AG10803 (cell line): ENCODE data around the gene OR7G3.

Source experiments
- DNase-seq: peaks from one replicate; pipeline ENCODE4 v3.0.0; 2010; ENCODE audit warnings: low read depth
- H3K4me3 ChIP-seq: 2 replicates; pipeline ENCODE4 v1.5.1; 2011; ENCODE audit warnings: mild to moderate bottlenecking, low read length, control low read depth
- TF ChIP-seq, protein P1 (sequence below): conservative IDR thresholded peaks from 2 replicates; pipeline ENCODE4 v1.5.1; 2011; ENCODE audit warnings: mild to moderate bottlenecking, low read length, control low read depth, inconsistent platforms

Gene OR7G3

DNA sequence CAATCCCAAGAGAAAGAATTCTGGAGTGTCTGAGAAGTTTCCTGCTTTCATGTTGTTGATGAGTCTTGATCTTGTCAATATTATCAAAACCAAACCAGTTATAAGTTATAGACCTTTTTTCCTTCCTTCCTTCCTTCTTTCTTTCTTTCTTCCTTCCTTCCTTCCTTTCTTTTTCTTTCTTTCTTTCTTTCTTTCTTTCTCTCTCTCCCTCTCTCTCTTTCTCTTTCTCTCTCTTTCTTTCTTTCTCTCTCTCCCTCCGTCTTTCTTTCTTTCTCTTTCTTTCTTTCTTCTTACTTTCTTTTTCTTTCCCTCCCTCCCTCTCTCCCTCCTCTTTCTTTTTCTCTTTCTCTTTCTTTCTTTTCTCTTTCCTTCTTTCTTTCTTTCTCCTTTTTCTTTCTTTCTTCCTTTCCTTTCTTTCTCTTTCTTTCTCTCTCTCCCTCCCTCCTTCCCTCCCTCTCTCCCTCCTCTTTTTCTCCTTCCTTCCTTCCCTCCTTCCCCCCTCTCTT is at the start of gene OR7G3:
TSS of gene OR7G3 (minus strand) at position 51 of the 506 bp plus-strand sequence. CDS start at position 51, 0 bp downstream.
- DNase-seq, result no peak
- TF ChIP-seq, protein P1, sequence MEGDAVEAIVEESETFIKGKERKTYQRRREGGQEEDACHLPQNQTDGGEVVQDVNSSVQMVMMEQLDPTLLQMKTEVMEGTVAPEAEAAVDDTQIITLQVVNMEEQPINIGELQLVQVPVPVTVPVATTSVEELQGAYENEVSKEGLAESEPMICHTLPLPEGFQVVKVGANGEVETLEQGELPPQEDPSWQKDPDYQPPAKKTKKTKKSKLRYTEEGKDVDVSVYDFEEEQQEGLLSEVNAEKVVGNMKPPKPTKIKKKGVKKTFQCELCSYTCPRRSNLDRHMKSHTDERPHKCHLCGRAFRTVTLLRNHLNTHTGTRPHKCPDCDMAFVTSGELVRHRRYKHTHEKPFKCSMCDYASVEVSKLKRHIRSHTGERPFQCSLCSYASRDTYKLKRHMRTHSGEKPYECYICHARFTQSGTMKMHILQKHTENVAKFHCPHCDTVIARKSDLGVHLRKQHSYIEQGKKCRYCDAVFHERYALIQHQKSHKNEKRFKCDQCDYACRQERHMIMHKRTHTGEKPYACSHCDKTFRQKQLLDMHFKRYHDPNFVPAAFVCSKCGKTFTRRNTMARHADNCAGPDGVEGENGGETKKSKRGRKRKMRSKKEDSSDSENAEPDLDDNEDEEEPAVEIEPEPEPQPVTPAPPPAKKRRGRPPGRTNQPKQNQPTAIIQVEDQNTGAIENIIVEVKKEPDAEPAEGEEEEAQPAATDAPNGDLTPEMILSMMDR, result no peak
- no peak within 1 kb of the TSS for H3K4me3 ChIP-seq

DNA sequence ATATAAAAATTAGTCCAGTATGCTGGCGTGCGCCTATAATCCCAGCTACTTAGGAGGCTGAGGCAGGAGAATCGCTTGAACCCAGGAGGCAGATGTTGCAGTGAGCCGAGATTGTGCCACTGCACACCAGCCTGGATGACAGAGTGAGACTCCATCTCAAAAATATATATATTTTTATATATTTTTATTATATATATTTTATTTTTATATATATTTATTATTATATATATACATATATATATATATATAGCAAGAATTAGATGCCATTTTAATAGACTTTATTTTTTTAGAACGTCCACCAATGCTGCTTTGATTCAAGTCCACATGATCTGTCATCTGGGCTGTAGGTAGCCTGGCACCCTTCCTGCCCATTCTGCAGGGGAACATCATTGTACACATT is 48.6 kb upstream of the OR7G3 start:
- TF ChIP-seq, protein P1, result no peak
- no peak overlapping the region for H3K4me3 ChIP-seq
- no peak for DNase-seq

DNA sequence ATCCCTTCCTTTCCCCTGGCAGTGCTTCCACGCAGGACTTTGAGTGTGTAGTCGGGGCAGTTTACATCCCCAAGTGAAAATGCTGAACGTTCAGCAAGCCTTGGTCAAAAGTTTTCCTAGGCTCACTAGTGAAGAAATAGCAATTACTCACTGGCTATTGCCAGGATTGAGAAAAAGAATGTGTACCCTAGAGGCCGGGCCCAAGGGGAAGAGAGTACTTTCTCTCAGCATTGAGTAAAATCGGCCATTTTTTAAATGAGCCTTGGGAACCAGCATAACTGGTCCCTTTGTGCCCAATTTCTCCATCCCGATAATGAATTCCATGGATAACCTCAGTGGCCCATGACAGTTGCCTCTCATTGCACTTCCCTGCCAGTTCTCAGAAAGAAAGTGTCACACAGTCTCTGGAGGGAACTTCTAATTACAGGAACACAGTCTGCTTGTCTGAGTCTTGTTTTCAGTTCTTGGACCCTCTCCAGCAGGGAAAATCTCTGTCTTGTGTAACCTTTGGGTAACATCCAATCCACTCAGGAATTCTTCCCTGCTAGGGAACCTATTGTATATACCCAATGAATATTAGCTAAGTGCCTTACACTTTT is 44.7 kb upstream of the OR7G3 start:
- peak; percentile 8 for DNase-seq
- no peak overlapping the region for H3K4me3 ChIP-seq
- TF ChIP-seq, protein P1, result no peak

- no peak overlapping the region for H3K4me3 ChIP-seq
- TF ChIP-seq, protein P1, result no peak
- no peak for DNase-seq
Observed at GRCh38 chr19:9166846-9167245, 40.1 kb upstream of the OR7G3 start.

GRCh38 chr19:9165261-9165660 is 38.5 kb upstream of the OR7G3 start:
- no peak overlapping the region for H3K4me3 ChIP-seq
- peak; percentile 16 for DNase-seq
- TF ChIP-seq, protein P1, result no peak

DNA sequence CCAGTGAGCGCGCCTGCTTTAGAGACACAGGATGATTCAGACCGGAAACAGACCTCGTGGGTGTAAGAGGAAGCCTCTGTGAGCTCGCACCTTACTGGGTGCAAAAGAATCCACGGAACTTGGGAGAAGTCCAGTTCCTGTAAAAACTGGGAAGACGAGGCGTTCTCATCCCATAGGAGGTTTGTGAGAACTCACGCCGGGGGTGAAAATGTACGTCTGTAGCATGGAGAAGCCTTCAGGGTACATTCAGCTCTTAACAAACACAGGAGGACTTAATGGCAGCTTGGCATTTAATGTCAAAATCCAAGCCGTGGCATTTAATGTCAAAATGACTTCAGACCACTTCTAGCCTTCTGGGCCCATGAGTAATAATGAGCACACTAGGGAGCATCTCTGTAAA is 34.7 kb upstream of the OR7G3 start:
- H3K4me3 ChIP-seq, result no peak overlapping the region
- no peak for DNase-seq
- TF ChIP-seq, protein P1, result no peak

DNA sequence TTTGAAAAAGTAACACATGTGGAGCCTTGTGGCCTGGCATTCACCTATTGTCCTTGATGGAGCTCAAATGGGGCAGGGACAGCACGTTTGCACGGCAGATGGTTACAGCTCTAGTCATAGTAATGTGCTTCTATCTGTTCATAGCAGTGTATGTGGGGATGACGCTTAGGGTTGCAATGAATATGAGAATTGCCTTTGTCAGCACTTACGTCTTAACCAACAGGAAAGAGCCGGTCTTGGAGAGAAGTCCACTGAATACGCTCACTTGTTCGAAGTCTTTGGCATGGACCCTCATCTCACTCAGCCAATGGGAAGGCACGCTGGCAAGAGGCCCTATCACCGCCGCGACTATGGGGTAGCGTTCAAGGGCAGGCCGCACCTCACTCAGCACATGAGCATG is 33.1 kb upstream of the OR7G3 start:
- TF ChIP-seq, protein P1, result no peak
- no peak for DNase-seq
- no peak overlapping the region for H3K4me3 ChIP-seq
